Measurements from ENCODE around the gene CACNA2D4.
"Not testable (repeated sequence)": the region's sequence is repeated elsewhere in the genome, so short reads cannot be mapped to it uniquely, and the experiment has no call there.

The CACNA2D4 gene

GRCh38 chr12:1918081-1918883 is at the start of gene CACNA2D4:
Gene CACNA2D4 (minus strand): TSS chr12:1918652. CDS start chr12:1918473, 179 bp downstream.
- DNase-seq (ENCODE audit: low spot score in 2 of 2), result peak in 1 of 2 experiments; percentile 30

GRCh38 chr12:1966561-1967226 is 48.2 kb upstream of the CACNA2D4 start:
- no peaks in the 10 kb centered on the region for H3K9me3 ChIP-seq
- no peaks in the 10 kb centered on the region for H3K36me3 ChIP-seq (replicated peaks)
- no peak for DNase-seq (ENCODE audit: low spot score in 2 of 2)
- peaks cover 10% of the 10 kb centered on the region for H3K4me1 ChIP-seq
- H3K4me3 ChIP-seq, result no peak overlapping the region
- in situ Hi-C loops (cut with MboI; ENCODE audit: low sequenced_read_pairs), result no loop called here
- H3K27me3 ChIP-seq (ENCODE audit: low read depth), result no peaks in the 10 kb centered on the region

More at GRCh38 chr12:1918081-1918883, at the start of gene CACNA2D4:
- in situ Hi-C loops (cut with MboI; ENCODE audit: low sequenced_read_pairs), result no loop called here
- no peaks in the 10 kb centered on the region for H3K9me3 ChIP-seq
- H3K4me1 ChIP-seq, result no peaks in the 10 kb centered on the region
- H3K4me3 ChIP-seq, result no peak within 1 kb of the TSS
- no peaks in the 10 kb centered on the region for H3K36me3 ChIP-seq (replicated peaks)
- no peaks in the 10 kb centered on the region for H3K27me3 ChIP-seq (ENCODE audit: low read depth)

- no peak for DNase-seq (ENCODE audit: low spot score in 2 of 2)
- Histone ChIP-seq H3K4me1 (peaks cover 10% of the 10 kb centered on the region), H3K9me3 (no peaks in the 10 kb centered on the region), H3K4me3 (no peak overlapping the region), H3K36me3 (replicated peaks) (no peaks in the 10 kb centered on the region), H3K27me3 (ENCODE audit: low read depth) (no peaks in the 10 kb centered on the region)
- in situ Hi-C loops (cut with MboI; ENCODE audit: low sequenced_read_pairs), result no loop called here
Observed at GRCh38 chr12:1965916-1966315, 47.5 kb upstream of the CACNA2D4 start.

GRCh38 chr12:1962051-1963020 is 43.9 kb upstream of the CACNA2D4 start:
- no peaks in the 10 kb centered on the region for H3K36me3 ChIP-seq (replicated peaks)
- no peaks in the 10 kb centered on the region for H3K9me3 ChIP-seq
- no peaks in the 10 kb centered on the region for H3K27me3 ChIP-seq (ENCODE audit: low read depth)
- H3K4me1 ChIP-seq, result peaks cover 10% of the 10 kb centered on the region
- peak in 1 of 2 experiments; percentile 91 for DNase-seq (ENCODE audit: low spot score in 2 of 2)
- H3K4me3 ChIP-seq, result no peak overlapping the region
- in situ Hi-C loops (cut with MboI; ENCODE audit: low sequenced_read_pairs), result no loop called here

GRCh38 chr12:1956716-1957115 is 38.3 kb upstream of the CACNA2D4 start:
- no peaks in the 10 kb centered on the region for H3K4me1 ChIP-seq
- no peak for DNase-seq (ENCODE audit: low spot score in 2 of 2)
- H3K4me3 ChIP-seq, result no peak overlapping the region
- in situ Hi-C loops (cut with MboI; ENCODE audit: low sequenced_read_pairs), result no loop called here
- H3K9me3 ChIP-seq, result no peaks in the 10 kb centered on the region
- H3K27me3 ChIP-seq (ENCODE audit: low read depth), result no peaks in the 10 kb centered on the region
- H3K36me3 ChIP-seq (replicated peaks), result peaks cover under 1% of the 10 kb centered on the region; the same call in 1 of the 2 replicates

GRCh38 chr12:1949771-1950470 is 31.5 kb upstream of the CACNA2D4 start:
- peaks cover 16% of the 10 kb centered on the region for H3K36me3 ChIP-seq (replicated peaks)
- no peak for DNase-seq (ENCODE audit: low spot score in 2 of 2)
- in situ Hi-C loops (cut with MboI; ENCODE audit: low sequenced_read_pairs), result no loop called here

GRCh38 chr12:1948883-1949282 is 30.4 kb upstream of the CACNA2D4 start:
- H3K36me3 ChIP-seq (replicated peaks), result peaks cover 16% of the 10 kb centered on the region
- DNase-seq (ENCODE audit: low spot score in 2 of 2), result no peak
- H3K27me3 ChIP-seq (ENCODE audit: low read depth), result no peaks in the 10 kb centered on the region
- H3K9me3 ChIP-seq, result no peaks in the 10 kb centered on the region
- no peaks in the 10 kb centered on the region for H3K4me1 ChIP-seq
- H3K4me3 ChIP-seq, result no peak overlapping the region
- in situ Hi-C loops (cut with MboI; ENCODE audit: low sequenced_read_pairs), result no loop called here

More at GRCh38 chr12:1949771-1950470, 31.5 kb upstream of the CACNA2D4 start:
- H3K27me3 ChIP-seq (ENCODE audit: low read depth), result no peaks in the 10 kb centered on the region
- H3K4me3 ChIP-seq, result no peak overlapping the region
- H3K9me3 ChIP-seq, result no peaks in the 10 kb centered on the region
- no peaks in the 10 kb centered on the region for H3K4me1 ChIP-seq

GRCh38 chr12:1947081-1947480 is 28.6 kb upstream of the CACNA2D4 start:
- no peak for DNase-seq (ENCODE audit: low spot score in 2 of 2)
- in situ Hi-C loops (cut with MboI; ENCODE audit: low sequenced_read_pairs), result no loop called here
- H3K9me3 ChIP-seq, result no peaks in the 10 kb centered on the region
- H3K4me1 ChIP-seq, result no peaks in the 10 kb centered on the region
- peaks cover 16% of the 10 kb centered on the region for H3K36me3 ChIP-seq (replicated peaks)
- H3K27me3 ChIP-seq (ENCODE audit: low read depth), result no peaks in the 10 kb centered on the region
- H3K4me3 ChIP-seq, result no peak overlapping the region

- in situ Hi-C loops (cut with MboI; ENCODE audit: low sequenced_read_pairs), result no loop called here
- Histone ChIP-seq H3K4me3 (no peak overlapping the region), H3K4me1 (no peaks in the 10 kb centered on the region), H3K9me3 (no peaks in the 10 kb centered on the region), H3K27me3 (ENCODE audit: low read depth) (no peaks in the 10 kb centered on the region), H3K36me3 (replicated peaks) (peaks cover 13% of the 10 kb centered on the region)
- no peak for DNase-seq (ENCODE audit: low spot score in 2 of 2)
Observed at GRCh38 chr12:1946296-1946695, 27.8 kb upstream of the CACNA2D4 start.

- H3K36me3 ChIP-seq (replicated peaks), result peaks cover 13% of the 10 kb centered on the region
- in situ Hi-C loops (cut with MboI; ENCODE audit: low sequenced_read_pairs); DNase-seq (ENCODE audit: low spot score in 2 of 2); H3K4me1 ChIP-seq; H3K4me3 ChIP-seq; H3K27me3 ChIP-seq (ENCODE audit: low read depth); H3K9me3 ChIP-seq: not testable (repeated sequence)
Observed at GRCh38 chr12:1945502-1945901, 27.1 kb upstream of the CACNA2D4 start.

- peaks cover 4% of the 10 kb centered on the region; the same call in 1 of the 2 replicates for H3K4me1 ChIP-seq
- in situ Hi-C loops (cut with MboI; ENCODE audit: low sequenced_read_pairs), result loop anchor here (5.0 kb wide), 2 partner anchors 148 to 293 kb away; no protein-coding TSS in a partner anchor
Observed at GRCh38 chr12:1939801-1940607, 21.6 kb upstream of the CACNA2D4 start.

GRCh38 chr12:1939331-1939730 is 20.9 kb upstream of the CACNA2D4 start:
- H3K27me3 ChIP-seq (ENCODE audit: low read depth), result no peaks in the 10 kb centered on the region
- H3K4me1 ChIP-seq, result peaks cover 4% of the 10 kb centered on the region; the same call in 1 of the 2 replicates
- in situ Hi-C loops (cut with MboI; ENCODE audit: low sequenced_read_pairs), result loop anchor here (5.0 kb wide), 2 partner anchors 147 to 292 kb away; no protein-coding TSS in a partner anchor
- DNase-seq (ENCODE audit: low spot score in 2 of 2), result no peak
- H3K4me3 ChIP-seq, result no peak overlapping the region
- H3K9me3 ChIP-seq, result no peaks in the 10 kb centered on the region
- H3K36me3 ChIP-seq (replicated peaks), result no peaks in the 10 kb centered on the region

More at GRCh38 chr12:1939801-1940607, 21.6 kb upstream of the CACNA2D4 start:
- peak; percentile 77 to 92 for DNase-seq (ENCODE audit: low spot score in 2 of 2)
- H3K4me3 ChIP-seq, result no peak overlapping the region
- no peaks in the 10 kb centered on the region for H3K9me3 ChIP-seq
- no peaks in the 10 kb centered on the region for H3K27me3 ChIP-seq (ENCODE audit: low read depth)
- H3K36me3 ChIP-seq (replicated peaks), result peaks cover under 1% of the 10 kb centered on the region; the same call in 1 of the 2 replicates

Measured in HAP-1 (cell line).